Measurements from ENCODE around the gene ATOSA.
A peak's percentile ranks its signal among the peaks of the same experiment; 100 is the strongest.

The ATOSA gene

GRCh38 chr15:52679232-52680040 is at the start of gene ATOSA:
ATOSA (minus strand) TSS chr15:52679388; CDS start chr15:52678021, 1,367 bp downstream.
- DNase-seq = peak; percentile 92

- no peak for DNase-seq
Measured at GRCh38 chr15:52728899-52729298, 49.7 kb upstream of the ATOSA start.

- no peak for DNase-seq
Measured at GRCh38 chr15:52727815-52728214, 48.6 kb upstream of the ATOSA start.

GRCh38 chr15:52726195-52726594 is 47.0 kb upstream of the ATOSA start:
- DNase-seq = no peak

- DNase-seq = no peak
Measured at GRCh38 chr15:52718551-52718950, 39.4 kb upstream of the ATOSA start.

- no peak for DNase-seq
Measured at GRCh38 chr15:52717924-52718323, 38.7 kb upstream of the ATOSA start.

- DNase-seq = no peak
Measured at GRCh38 chr15:52717481-52717880, 38.3 kb upstream of the ATOSA start.

GRCh38 chr15:52716536-52716935 is 37.3 kb upstream of the ATOSA start:
- DNase-seq = no peak

- no peak for DNase-seq
Measured at GRCh38 chr15:52715411-52715810, 36.2 kb upstream of the ATOSA start.

- DNase-seq = no peak
Measured at GRCh38 chr15:52714968-52715367, 35.8 kb upstream of the ATOSA start.

GRCh38 chr15:52710708-52711389 is 31.7 kb upstream of the ATOSA start:
- no peak for DNase-seq

- DNase-seq = no peak
Measured at GRCh38 chr15:52710050-52710707, 31.0 kb upstream of the ATOSA start.

GRCh38 chr15:52709187-52709981 is 30.2 kb upstream of the ATOSA start:
- DNase-seq = no peak

GRCh38 chr15:52706091-52706490 is 26.9 kb upstream of the ATOSA start:
- DNase-seq = no peak

GRCh38 chr15:52702390-52702789 is 23.2 kb upstream of the ATOSA start:
- no peak for DNase-seq

GRCh38 chr15:52699457-52699856 is 20.3 kb upstream of the ATOSA start:
- DNase-seq = no peak

- DNase-seq = no peak
Measured at GRCh38 chr15:52698514-52698913, 19.3 kb upstream of the ATOSA start.

GRCh38 chr15:52697051-52697450 is 17.9 kb upstream of the ATOSA start:
- no peak for DNase-seq

- DNase-seq = no peak
Measured at GRCh38 chr15:52695154-52695553, 16.0 kb upstream of the ATOSA start.

GRCh38 chr15:52689562-52689961 is 10.4 kb upstream of the ATOSA start:
- no peak for DNase-seq

GRCh38 chr15:52683580-52683979 is 4.4 kb upstream of the ATOSA start:
- DNase-seq = no peak

- no peak for DNase-seq
Measured at GRCh38 chr15:52682781-52683180, 3.6 kb upstream of the ATOSA start.

GRCh38 chr15:52682200-52682599 is 3.0 kb upstream of the ATOSA start:
- no peak for DNase-seq

All from stimulated activated CD8-positive, alpha-beta memory T cell treated with anti-CD3 and anti-CD28 coated beads, Interleukin-4, amount 100 ng/mL, for 48 hours (primary cell).